MG63 (cell line): ENCODE measurements around the gene HCAR3. TPM values are rescaled to one million over a fixed set of nuclear protein-coding genes. Genes with fewer than 3 reads are reported as not detected.
"Not testable (repeated sequence)": the region's sequence is repeated elsewhere in the genome, so short reads cannot be mapped to it uniquely, and the experiment has no call there.

Source experiments
- DNase-seq: peaks from one replicate; pipeline ENCODE4 v3.0.0-alpha.2; 2020
- H3K27me3 ChIP-seq: fragments of 250-450 bp; sonication (Bioruptor Pico); 2 replicates; pipeline ENCODE4 v1.5.1; 2020; ENCODE audit warnings: mild to moderate bottlenecking, moderate library complexity
- H3K36me3 ChIP-seq: fragments of 250-450 bp; sonication (Bioruptor Pico); 2 replicates; pipeline ENCODE4 v1.5.1; 2020; ENCODE audit warnings: mild to moderate bottlenecking, moderate library complexity
- H3K4me3 ChIP-seq: fragments of 250-450 bp; sonication (Bioruptor Pico); 2 replicates; pipeline ENCODE4 v1.5.1; 2020; ENCODE audit warnings: mild to moderate bottlenecking, moderate library complexity
- H3K9me3 ChIP-seq: fragments of 250-450 bp; sonication (Bioruptor Pico); 2 replicates; pipeline ENCODE4 v1.5.1; 2020; ENCODE audit warnings: mild to moderate bottlenecking, moderate library complexity
- total RNA-seq: library from RNA; depleted of rRNA; stranded (reverse); fragments of >200 nt; shearing (Covaris generic); gene quantifications from 2 replicates; pipeline ENCODE4 v1.2.3, GENCODE V29; 2014; ENCODE audit warnings: low replicate concordance

HCAR3 gene
- total RNA-seq, 1 experiment from 2014 or later, result not detected

GRCh38 chr12:122729583-122730214 lies 13.1 kb upstream of the HCAR3 start:
- Histone ChIP-seq H3K27me3 (no peaks in the 10 kb centered on the region; the same call in 1 of the 2 replicates), H3K4me3 (no peak overlapping the region), H3K9me3 (no peaks in the 10 kb centered on the region), H3K36me3 (no peaks in the 10 kb centered on the region; the same call in 1 of the 2 replicates)
- no peak for DNase-seq

- Histone ChIP-seq H3K36me3 (no peaks in the 10 kb centered on the region; the same call in 1 of the 2 replicates), H3K4me3 (no peak overlapping the region), H3K27me3 (no peaks in the 10 kb centered on the region; the same call in 1 of the 2 replicates), H3K9me3 (no peaks in the 10 kb centered on the region)
- no peak for DNase-seq
These were observed 9.5 kb upstream of the HCAR3 start for GRCh38 chr12:122726080-122726558.

DNA sequence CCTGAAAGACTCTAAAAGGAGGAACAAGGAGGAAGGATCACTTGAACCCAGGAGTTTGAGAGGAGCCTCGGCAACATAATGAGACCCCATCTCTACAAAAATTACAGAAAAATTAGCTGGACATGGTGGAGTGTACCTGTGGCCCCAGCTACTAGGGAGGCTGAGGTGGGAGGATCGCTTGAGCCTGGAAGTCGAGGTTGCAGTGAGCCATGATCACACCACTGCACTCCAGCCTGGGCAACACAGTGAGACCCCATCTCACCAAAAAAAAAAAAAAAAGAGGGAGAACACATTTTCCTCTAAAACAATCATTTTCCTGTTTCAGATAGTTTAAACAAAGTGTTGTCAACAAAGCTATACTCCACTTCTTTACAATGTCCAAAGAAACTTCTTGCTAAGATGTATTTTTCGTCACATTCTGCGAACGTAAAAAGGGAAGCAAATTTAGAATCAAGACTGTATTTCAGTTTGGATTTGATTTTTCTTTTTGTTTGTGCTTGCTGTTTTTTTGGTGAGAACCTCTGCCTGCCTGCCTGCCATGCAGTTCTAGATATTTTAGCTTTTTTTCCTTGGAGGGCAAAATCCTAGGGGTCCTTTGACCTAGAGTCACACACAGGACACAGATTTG lies 9.0 kb upstream of the HCAR3 start:
- Histone ChIP-seq H3K36me3 (no peaks in the 10 kb centered on the region), H3K27me3 (no peaks in the 10 kb centered on the region; the same call in 1 of the 2 replicates), H3K4me3 (no peak overlapping the region), H3K9me3 (no peaks in the 10 kb centered on the region)
- DNase-seq, result no peak

GRCh38 chr12:122724641-122725243 lies 8.1 kb upstream of the HCAR3 start:
- Histone ChIP-seq H3K9me3 (no peaks in the 10 kb centered on the region), H3K4me3 (no peak overlapping the region), H3K27me3 (no peaks in the 10 kb centered on the region; the same call in 1 of the 2 replicates), H3K36me3 (no peaks in the 10 kb centered on the region)
- no peak for DNase-seq

GRCh38 chr12:122722387-122722786 lies 5.8 kb upstream of the HCAR3 start:
- no peak for DNase-seq
- H3K36me3 ChIP-seq, result no peaks in the 10 kb centered on the region
- H3K27me3 ChIP-seq, result no peaks in the 10 kb centered on the region; the same call in 1 of the 2 replicates
- H3K4me3 ChIP-seq, result no peak overlapping the region
- H3K9me3 ChIP-seq, result no peaks in the 10 kb centered on the region

DNA sequence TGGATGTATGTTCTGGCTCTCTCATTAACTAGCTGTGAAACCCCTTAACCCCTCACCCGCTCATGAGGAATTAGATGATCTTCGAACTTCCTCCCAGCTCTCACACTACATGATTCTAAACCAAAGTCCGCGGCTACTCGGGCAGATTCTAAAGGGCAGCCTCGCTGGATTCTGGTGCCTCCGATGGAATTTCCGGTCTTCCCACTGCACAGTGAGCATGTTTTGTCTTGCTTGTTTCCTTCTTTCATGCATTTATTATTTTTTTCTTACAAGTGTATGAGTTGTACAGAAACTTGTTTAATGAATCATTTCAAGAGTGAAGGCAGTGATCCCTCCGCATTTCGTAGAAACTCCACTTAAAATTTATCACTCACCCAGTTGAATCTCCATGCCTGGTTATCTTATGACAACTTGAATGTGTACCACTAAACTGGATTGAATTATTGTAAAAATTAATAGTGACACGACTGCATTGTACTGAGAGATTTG lies 4.5 kb upstream of the HCAR3 start:
- Histone ChIP-seq H3K4me3 (no peak overlapping the region), H3K9me3 (no peaks in the 10 kb centered on the region), H3K36me3 (no peaks in the 10 kb centered on the region), H3K27me3 (no peaks in the 10 kb centered on the region; the same call in 1 of the 2 replicates)
- DNase-seq, result no peak

DNA sequence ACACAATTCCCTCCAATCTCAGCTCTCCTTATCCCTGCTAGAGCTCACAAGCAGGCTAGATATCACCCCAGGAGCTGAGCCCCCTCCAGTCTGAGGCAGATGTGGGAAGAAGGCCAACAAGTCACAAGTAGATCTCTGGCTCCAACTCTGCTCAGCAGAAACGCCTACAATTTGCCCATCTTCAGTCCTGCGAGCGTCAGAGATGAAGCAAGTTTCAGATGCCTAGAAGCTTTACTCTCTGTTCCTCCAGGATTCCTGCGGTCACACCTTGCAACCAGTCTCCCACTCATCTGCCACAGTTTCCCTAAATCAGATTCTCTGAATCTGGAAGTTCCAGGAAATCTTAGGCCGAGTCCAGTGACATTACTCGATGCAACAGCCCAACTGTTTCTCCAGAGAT lies 1.4 kb downstream of the HCAR3 start:
- H3K4me3 ChIP-seq, H3K36me3 ChIP-seq, H3K9me3 ChIP-seq, H3K27me3 ChIP-seq, DNase-seq: not testable (repeated sequence)

GRCh38 chr12:122713491-122714188 lies 3.0 kb downstream of the HCAR3 start:
- not testable (repeated sequence) for H3K27me3 ChIP-seq, H3K36me3 ChIP-seq, H3K9me3 ChIP-seq, H3K4me3 ChIP-seq, DNase-seq

- H3K9me3 ChIP-seq, H3K36me3 ChIP-seq, H3K27me3 ChIP-seq, H3K4me3 ChIP-seq, DNase-seq: not testable (repeated sequence)
These were observed 5.3 kb downstream of the HCAR3 start for GRCh38 chr12:122711266-122711665.

- H3K27me3 ChIP-seq, H3K36me3 ChIP-seq, H3K9me3 ChIP-seq, DNase-seq, H3K4me3 ChIP-seq: not testable (repeated sequence)
These were observed 6.3 kb downstream of the HCAR3 start for GRCh38 chr12:122710341-122710740.

DNA sequence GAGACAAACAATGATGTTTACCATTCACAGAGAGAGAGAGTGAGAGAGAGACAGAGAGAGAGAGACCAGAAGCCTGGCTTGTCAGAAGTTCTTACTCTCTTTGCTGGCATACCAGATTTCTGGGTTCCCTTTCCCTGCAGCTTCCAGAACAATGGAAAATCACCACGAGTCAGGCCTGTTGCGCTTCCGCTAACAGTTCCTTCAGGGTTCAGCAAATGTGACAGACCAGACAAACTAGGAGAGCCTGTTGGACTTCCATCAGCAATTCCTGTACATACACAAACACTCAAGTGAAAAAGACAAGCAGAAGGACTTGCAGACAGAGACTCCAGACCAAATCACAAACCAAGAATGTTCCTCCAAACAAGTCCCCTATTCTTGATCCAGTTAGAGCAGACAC lies 7.3 kb downstream of the HCAR3 start:
- not testable (repeated sequence) for DNase-seq, H3K27me3 ChIP-seq, H3K36me3 ChIP-seq, H3K4me3 ChIP-seq, H3K9me3 ChIP-seq

- not testable (repeated sequence) for DNase-seq, H3K27me3 ChIP-seq, H3K36me3 ChIP-seq, H3K9me3 ChIP-seq, H3K4me3 ChIP-seq
These were observed 12.8 kb downstream of the HCAR3 start for GRCh38 chr12:122703841-122704240.

DNA sequence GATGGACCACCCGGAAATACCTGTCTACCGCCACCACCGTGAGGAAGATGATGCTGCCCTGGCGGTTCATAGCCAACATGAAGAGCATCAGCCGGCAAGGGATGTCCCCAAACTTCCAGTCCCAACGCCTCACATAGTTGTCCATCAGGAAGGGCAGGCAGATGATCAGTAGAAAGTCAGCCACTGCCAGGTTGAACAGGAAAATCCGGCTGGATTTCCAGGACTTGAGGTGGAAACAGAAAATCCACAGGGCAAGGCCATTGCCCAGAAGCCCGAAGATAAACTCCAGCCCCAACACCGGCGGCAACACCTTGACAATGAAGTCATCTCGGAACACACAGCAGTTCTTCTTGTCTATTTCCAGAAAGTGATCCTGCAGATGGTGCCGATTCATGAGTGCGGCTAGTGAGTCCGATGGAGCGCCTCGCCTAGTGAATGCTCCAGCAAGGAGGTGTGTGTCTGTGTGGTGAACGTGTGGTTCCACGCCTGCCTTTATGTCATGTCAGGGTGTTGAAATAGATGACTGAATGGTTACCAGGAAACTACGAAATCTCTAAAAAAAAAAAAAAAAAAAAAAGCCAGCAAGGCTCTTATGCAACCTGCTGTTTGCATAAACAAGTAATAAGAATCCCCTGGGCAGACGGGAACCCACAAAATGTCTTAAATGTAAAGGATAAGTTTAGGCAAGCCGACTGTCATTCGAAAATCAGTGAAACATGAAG lies 13.6 kb downstream of the HCAR3 start, which contains the start of gene HCAR2:
Gene HCAR2, minus strand, starts transcription at position 468 of the 722 bp plus-strand sequence. Its CDS starts 74 bp downstream, at position 394.
- not testable (repeated sequence) for H3K27me3 ChIP-seq, DNase-seq, H3K4me3 ChIP-seq, H3K9me3 ChIP-seq, H3K36me3 ChIP-seq

DNA sequence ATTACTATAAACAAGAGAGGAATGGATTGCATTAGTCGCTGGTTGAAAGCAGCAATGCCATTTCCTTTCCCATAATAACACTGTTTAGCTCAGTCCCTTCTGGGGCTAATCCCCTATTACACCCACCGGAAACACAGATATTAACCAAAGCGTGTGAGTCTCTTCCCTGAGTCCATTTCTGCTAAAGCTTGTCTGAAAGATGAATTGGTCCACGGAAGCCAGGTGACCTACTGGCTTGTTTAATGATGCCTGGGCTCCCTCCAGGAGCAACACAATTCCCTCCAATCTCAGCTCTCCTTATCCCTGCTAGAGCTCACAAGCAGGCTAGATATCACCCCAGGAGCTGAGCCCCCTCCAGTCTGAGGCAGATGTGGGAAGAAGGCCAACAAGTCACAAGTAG lies 15.1 kb downstream of the HCAR3 start:
- H3K4me3 ChIP-seq, DNase-seq, H3K27me3 ChIP-seq: not testable (repeated sequence)

DNA sequence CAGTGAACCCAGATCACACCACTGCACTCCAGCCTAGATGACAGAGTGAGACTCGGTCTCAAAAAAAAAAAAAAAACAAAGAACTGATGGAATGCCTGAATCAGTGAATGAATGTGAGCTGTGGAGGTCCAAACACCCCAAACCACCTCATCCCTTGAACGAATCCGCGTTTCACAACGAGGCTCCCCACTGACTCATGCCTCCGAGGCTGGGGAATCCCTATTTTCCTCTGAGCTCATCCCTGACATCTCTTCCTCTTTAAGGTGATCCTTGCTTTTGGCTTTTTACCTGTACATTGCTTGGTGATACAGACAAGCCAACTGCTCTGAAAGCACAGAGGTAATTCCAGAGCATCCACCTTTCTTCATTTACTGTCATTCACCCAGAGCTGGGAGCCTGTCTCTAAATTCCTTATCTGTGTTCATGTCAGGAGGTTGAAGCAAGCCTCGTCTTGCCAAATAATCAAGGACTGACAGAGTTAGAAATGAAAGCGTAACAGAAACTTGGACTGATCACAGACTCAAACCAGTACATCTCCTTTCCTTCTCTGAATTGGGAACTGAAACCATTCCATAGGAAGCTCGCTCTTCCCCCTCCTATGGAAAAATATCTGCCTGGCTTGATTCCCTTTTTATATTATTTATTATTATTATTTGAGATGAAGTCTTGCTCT lies 16.4 kb downstream of the HCAR3 start:
- not testable (repeated sequence) for H3K27me3 ChIP-seq, DNase-seq, H3K4me3 ChIP-seq, H3K36me3 ChIP-seq, H3K9me3 ChIP-seq

More for the DNA sequence above, 15.1 kb downstream of the HCAR3 start:
- not testable (repeated sequence) for H3K9me3 ChIP-seq, H3K36me3 ChIP-seq

- H3K4me3 ChIP-seq, DNase-seq, H3K36me3 ChIP-seq, H3K9me3 ChIP-seq, H3K27me3 ChIP-seq: not testable (repeated sequence)
These were observed 19.7 kb downstream of the HCAR3 start for GRCh38 chr12:122696922-122697321.
